ENCODE results near the gene ABAT. TPM values are rescaled to one million over a fixed set of nuclear protein-coding genes. Genes with fewer than 3 reads are reported as not detected.
A peak's percentile ranks its signal among the peaks of the same experiment; 100 is the strongest.

The ABAT gene
- polyA plus RNA-seq, 2 of the 4 experiments (the other 2 are of a cell fraction): 0.68 to 1.2 TPM

- Histone ChIP-seq H3K4me2 (no peak overlapping the region), H3K27ac (no peak overlapping the region), H3K4me3 (no peak overlapping the region), H3K4me1 (no peaks in the 10 kb centered on the region), H3K9me3 (no peaks in the 10 kb centered on the region)
- DNase-seq (ENCODE audit: low read depth in 1 of 2, low spot score in 1 of 2): no peak
- ChIA-PET CTCF (no interaction called here), POLR2A (no interaction called here)
- no peak for FAIRE-seq
- ATAC-seq: no peak
- TF ChIP-seq ESRRA (IDR thresholded peaks at IDR 0.05; ENCODE audit: borderline replicate concordance, low read length) (no peak), KDM1A (IDR thresholded peaks at IDR 0.05; ENCODE audit: low read depth) (peak; percentile 30; the same call in 1 of the 2 replicates)
- WGBS (ENCODE audit: missing lambda C conversion rate): 54% methylated on average over 5 of the region's 5 CpGs
Observed at GRCh38 chr16:8733849-8734540, 59.6 kb downstream of the ABAT start.

GRCh38 chr16:8735574-8735973 lies 61.2 kb downstream of the ABAT start:
- H3K4me1 ChIP-seq: no peaks in the 10 kb centered on the region
- DNase-seq (ENCODE audit: low read depth in 1 of 2, low spot score in 1 of 2): no peak
- WGBS (ENCODE audit: missing lambda C conversion rate): 73% methylated on average over 5 of the region's 5 CpGs
- ChIA-PET CTCF (no interaction called here), POLR2A (no interaction called here)
- ATAC-seq: no peak
- H3K4me3 ChIP-seq: no peak overlapping the region
- H3K9me3 ChIP-seq: no peaks in the 10 kb centered on the region
- no peak overlapping the region for H3K4me2 ChIP-seq
- H3K27ac ChIP-seq: no peak overlapping the region
- no peak for FAIRE-seq
- TF ChIP-seq CHD4 (IDR thresholded peaks at IDR 0.05; ENCODE audit: borderline replicate concordance) (no peak), BCL3 (IDR thresholded peaks at IDR 0.05) (no peak), EHF (CRISPR knock-in tag; IDR thresholded peaks at IDR 0.05) (no peak), NR3C1 (IDR thresholded peaks at IDR 0.05) (no peak), RCOR1 (IDR thresholded peaks at IDR 0.05; ENCODE audit: low read depth, low read length) (no peak), MAZ (IDR thresholded peaks at IDR 0.05; ENCODE audit: borderline replicate concordance, low read depth, low read length) (no peak), FOSB (CRISPR knock-in tag; IDR thresholded peaks at IDR 0.05) (no peak), EHMT2 (IDR thresholded peaks at IDR 0.05; ENCODE audit: low read depth) (no peak), CHD2 (IDR thresholded peaks at IDR 0.05; ENCODE audit: low read length, partially characterized antibody) (no peak), ZC3H11A (IDR thresholded peaks at IDR 0.05) (no peak), FOXS1 (CRISPR knock-in tag; IDR thresholded peaks at IDR 0.05) (no peak), CBX2 (IDR thresholded peaks at IDR 0.05; ENCODE audit: borderline replicate concordance, low read depth) (no peak), GATA3 (IDR thresholded peaks at IDR 0.05; ENCODE audit: borderline replicate concordance) (no peak), JUN (IDR thresholded peaks at IDR 0.05) (no peak), CTCF (IDR thresholded peaks at IDR 0.05) (no peak)
- TF ChIP-seq, protein P1, sequence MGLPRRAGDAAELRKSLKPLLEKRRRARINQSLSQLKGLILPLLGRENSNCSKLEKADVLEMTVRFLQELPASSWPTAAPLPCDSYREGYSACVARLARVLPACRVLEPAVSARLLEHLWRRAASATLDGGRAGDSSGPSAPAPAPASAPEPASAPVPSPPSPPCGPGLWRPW (IDR thresholded peaks at IDR 0.05): no peak

DNA sequence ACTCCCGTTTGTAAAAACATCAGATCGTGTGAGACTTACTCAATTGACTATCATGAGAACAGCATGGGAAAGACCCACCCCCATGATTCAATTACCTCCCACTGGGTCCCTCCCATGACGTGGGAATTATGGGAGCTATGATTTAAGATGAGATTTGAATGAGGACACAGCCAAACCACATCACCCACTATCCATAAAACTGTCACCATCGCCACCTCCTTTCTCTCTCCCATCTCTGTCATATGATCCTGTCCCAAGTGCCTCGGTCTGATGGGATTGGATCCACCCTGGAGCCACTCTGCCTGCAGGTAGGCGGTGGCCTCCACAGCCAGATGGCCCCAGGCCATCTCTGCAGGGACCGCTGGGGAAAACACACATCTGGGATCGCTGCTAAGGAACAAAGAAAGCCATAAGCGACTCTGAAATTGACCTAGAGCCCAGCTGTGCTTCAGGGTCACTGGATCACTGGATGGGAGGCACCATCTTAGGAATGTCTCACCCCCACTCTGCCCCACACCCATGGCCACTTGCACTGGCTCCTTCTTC lies 61.8 kb downstream of the ABAT start:
- ATAC-seq: no peak
- CTCF ChIA-PET: no interaction called here
- POLR2A ChIA-PET: no interaction called here
- TF ChIP-seq, protein P1 (IDR thresholded peaks at IDR 0.05): no peak
- TF ChIP-seq NFE2L2 (conservative IDR thresholded peaks at IDR 0.05; ENCODE audit: low read length) (no peak), FOSB (CRISPR knock-in tag; IDR thresholded peaks at IDR 0.05) (no peak), CTCF (IDR thresholded peaks at IDR 0.05) (no peak), ZFP36 (IDR thresholded peaks at IDR 0.05; ENCODE audit: borderline replicate concordance, partially characterized antibody) (no peak), RFX5 (IDR thresholded peaks at IDR 0.05) (no peak)
- TF ChIP-seq, protein P2, sequence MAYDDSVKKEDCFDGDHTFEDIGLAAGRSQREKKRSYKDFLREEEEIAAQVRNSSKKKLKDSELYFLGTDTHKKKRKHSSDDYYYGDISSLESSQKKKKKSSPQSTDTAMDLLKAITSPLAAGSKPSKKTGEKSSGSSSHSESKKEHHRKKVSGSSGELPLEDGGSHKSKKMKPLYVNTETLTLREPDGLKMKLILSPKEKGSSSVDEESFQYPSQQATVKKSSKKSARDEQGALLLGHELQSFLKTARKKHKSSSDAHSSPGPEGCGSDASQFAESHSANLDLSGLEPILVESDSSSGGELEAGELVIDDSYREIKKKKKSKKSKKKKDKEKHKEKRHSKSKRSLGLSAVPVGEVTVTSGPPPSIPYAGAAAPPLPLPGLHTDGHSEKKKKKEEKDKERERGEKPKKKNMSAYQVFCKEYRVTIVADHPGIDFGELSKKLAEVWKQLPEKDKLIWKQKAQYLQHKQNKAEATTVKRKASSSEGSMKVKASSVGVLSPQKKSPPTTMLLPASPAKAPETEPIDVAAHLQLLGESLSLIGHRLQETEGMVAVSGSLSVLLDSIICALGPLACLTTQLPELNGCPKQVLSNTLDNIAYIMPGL (CRISPR knock-in tag; IDR thresholded peaks at IDR 0.05; ENCODE audit: borderline replicate concordance): no peak
- TF ChIP-seq, protein P3, sequence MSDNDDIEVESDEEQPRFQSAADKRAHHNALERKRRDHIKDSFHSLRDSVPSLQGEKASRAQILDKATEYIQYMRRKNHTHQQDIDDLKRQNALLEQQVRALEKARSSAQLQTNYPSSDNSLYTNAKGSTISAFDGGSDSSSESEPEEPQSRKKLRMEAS (IDR thresholded peaks at IDR 0.05): no peak
- no peak for FAIRE-seq
- no peaks in the 10 kb centered on the region for H3K9me3 ChIP-seq
- no peaks in the 10 kb centered on the region for H3K4me1 ChIP-seq
- WGBS (ENCODE audit: missing lambda C conversion rate): 45% methylated on average over 9 of the region's 9 CpGs
- no peak overlapping the region for H3K4me3 ChIP-seq
- H3K27ac ChIP-seq: no peak overlapping the region
- H3K4me2 ChIP-seq: no peak overlapping the region
- DNase-seq (ENCODE audit: low read depth in 1 of 2, low spot score in 1 of 2): no peak
